Parathyroid adenoma (tissue), 2 donors: Measurements from ENCODE around the gene CLK2.
"Not testable (repeated sequence)": the region's sequence is repeated elsewhere in the genome, so short reads cannot be mapped to it uniquely, and the experiment has no call there.

Experiments
- H2AFZ ChIP-seq: fragments of 300-600 bp; sonication (generic); one replicate; pipeline ENCODE4 v1.7.0; 2017; ENCODE audit warnings: antibody characterized with exemption, mild to moderate bottlenecking
- H3K27ac ChIP-seq: fragments of 300-600 bp; sonication (generic); one replicate; pipeline ENCODE4 v1.7.0; 2017
- H3K27me3 ChIP-seq: fragments of 300-600 bp; sonication (generic); one replicate; pipeline ENCODE4 v1.7.0; 2017; ENCODE audit warnings: low read length; ENCODE audit not compliant: control insufficient read depth, insufficient read depth
- H3K36me3 ChIP-seq: fragments of 300-600 bp; sonication (generic); one replicate; pipeline ENCODE4 v1.7.0; 2017; ENCODE audit warnings: low read length; ENCODE audit not compliant: control insufficient read depth, insufficient read depth
- H3K4me1 ChIP-seq: fragments of 300-600 bp; sonication (generic); one replicate; pipeline ENCODE4 v1.7.0; 2017; ENCODE audit warnings: control low read depth
- H3K4me2 ChIP-seq: fragments of 300-600 bp; sonication (generic); one replicate; pipeline ENCODE4 v1.7.0; 2017; ENCODE audit warnings: low read length
- H3K4me3 ChIP-seq: fragments of 300-600 bp; sonication (generic); one replicate; pipeline ENCODE4 v1.7.0; 2017; ENCODE audit warnings: low read depth, low read length
- H3K79me2 ChIP-seq: fragments of 300-600 bp; sonication (generic); one replicate; pipeline ENCODE4 v1.7.0; 2017; ENCODE audit warnings: control low read depth
- H3K9ac ChIP-seq: fragments of 300-600 bp; sonication (generic); one replicate; pipeline ENCODE4 v1.7.0; 2017; ENCODE audit warnings: mild to moderate bottlenecking
- H3K9me3 ChIP-seq: fragments of 300-600 bp; sonication (generic); one replicate; pipeline ENCODE4 v1.7.0; 2017; ENCODE audit warnings: low read length; ENCODE audit not compliant: control insufficient read depth
- CTCF ChIP-seq: fragments of 300-600 bp; sonication (generic); IDR thresholded peaks from one replicate; pipeline ENCODE4 v1.7.0; 2017; ENCODE audit warnings: antibody characterized with exemption, mild to moderate bottlenecking
- donor health status: primary hyperparathyroidism.

The CLK2 gene

GRCh38 chr1:155247667-155248553, 25.4 kb downstream of the CLK2 start:
- Histone ChIP-seq H3K4me1 (no peaks in the 10 kb centered on the region), H2AFZ (no peak overlapping the region), H3K9me3 (no peaks in the 10 kb centered on the region), H3K36me3 (no peaks in the 10 kb centered on the region), H3K4me3 (no peak overlapping the region), H3K79me2 (no peaks in the 10 kb centered on the region), H3K4me2 (no peak overlapping the region), H3K27me3 (no peaks in the 10 kb centered on the region), H3K27ac (no peak overlapping the region), H3K9ac (no peak overlapping the region)
- no peak for TF ChIP-seq CTCF

GRCh38 chr1:155246796-155247195, 26.5 kb downstream of the CLK2 start:
- not testable (repeated sequence) for H3K9me3 ChIP-seq, H3K36me3 ChIP-seq, H3K27ac ChIP-seq, H3K4me1 ChIP-seq, H2AFZ ChIP-seq, H3K27me3 ChIP-seq, H3K4me2 ChIP-seq, H3K9ac ChIP-seq, H3K4me3 ChIP-seq, H3K79me2 ChIP-seq

GRCh38 chr1:155245163-155245524, 28.2 kb downstream of the CLK2 start:
- Histone ChIP-seq H3K27ac (peak overlapping the region; percentile 91), H3K4me3 (peak overlapping the region; percentile 61), H3K36me3 (no peaks in the 10 kb centered on the region), H3K27me3 (no peaks in the 10 kb centered on the region), H2AFZ (peak overlapping the region; percentile 78), H3K4me1 (no peaks in the 10 kb centered on the region), H3K9ac (no peak overlapping the region), H3K9me3 (no peaks in the 10 kb centered on the region), H3K79me2 (peaks cover 4% of the 10 kb centered on the region), H3K4me2 (peak overlapping the region; percentile 80)
- TF ChIP-seq CTCF = no peak

GRCh38 chr1:155244368-155245162, 28.7 kb downstream of the CLK2 start:
- peak overlapping the region; percentile 91 for H3K27ac ChIP-seq
- peak; percentile 64 for TF ChIP-seq CTCF
- H3K4me3 ChIP-seq = peak overlapping the region; percentile 61
- peak overlapping the region; percentile 80 for H3K4me2 ChIP-seq
- no peaks in the 10 kb centered on the region for H3K36me3 ChIP-seq
- H3K9me3 ChIP-seq = no peaks in the 10 kb centered on the region
- H3K27me3 ChIP-seq = no peaks in the 10 kb centered on the region
- peak overlapping the region; percentile 78 for H2AFZ ChIP-seq
- no peak overlapping the region for H3K9ac ChIP-seq
- H3K4me1 ChIP-seq = no peaks in the 10 kb centered on the region
- H3K79me2 ChIP-seq = peaks cover 4% of the 10 kb centered on the region

- Histone ChIP-seq H3K9ac (no peak overlapping the region), H3K27me3 (no peaks in the 10 kb centered on the region), H3K27ac (peak overlapping the region; percentile 91), H3K4me3 (peak overlapping the region; percentile 61), H3K4me1 (no peaks in the 10 kb centered on the region), H3K9me3 (no peaks in the 10 kb centered on the region), H3K79me2 (peaks cover 4% of the 10 kb centered on the region), H3K4me2 (peak overlapping the region; percentile 80), H2AFZ (no peak overlapping the region), H3K36me3 (no peaks in the 10 kb centered on the region)
- TF ChIP-seq CTCF = no peak
Observed at GRCh38 chr1:155242805-155243358, 30.4 kb downstream of the CLK2 start.
